PFSK-1 (cell line): ENCODE results near the gene BLOC1S4.

ENCODE experiments used
- POLR2AphosphoS5 ChIP-seq: IDR thresholded peaks from 2 replicates; pipeline ENCODE4 v1.6.1; 2012; ENCODE audit warnings: low read depth, mild to moderate bottlenecking, control low read depth, low read length, moderate library complexity
- SIN3A ChIP-seq: IDR thresholded peaks from 2 replicates; pipeline ENCODE4 v1.6.1; 2012; ENCODE audit warnings: mild to moderate bottlenecking, low read length, moderate library complexity, borderline replicate concordance; ENCODE audit not compliant: insufficient read depth
- TAF1 ChIP-seq: IDR thresholded peaks from 2 replicates; pipeline ENCODE4 v1.6.1; 2012; ENCODE audit warnings: low read length, control low read depth, borderline replicate concordance; ENCODE audit not compliant: insufficient read depth
- TF ChIP-seq, protein P1 (sequence below), 2 experiments: IDR thresholded peaks; 2 replicates each; pipeline versions ENCODE4 v1.6.1 to v1.8.0; 2011 to 2012; ENCODE audit warnings: low read depth in 2 of 2, low read length in 2 of 2, control low read depth in 1 of 2, inconsistent platforms in 1 of 2, mild to moderate bottlenecking in 1 of 2, moderate library complexity in 1 of 2; ENCODE audit not compliant: insufficient read depth in 1 of 2

DNA sequence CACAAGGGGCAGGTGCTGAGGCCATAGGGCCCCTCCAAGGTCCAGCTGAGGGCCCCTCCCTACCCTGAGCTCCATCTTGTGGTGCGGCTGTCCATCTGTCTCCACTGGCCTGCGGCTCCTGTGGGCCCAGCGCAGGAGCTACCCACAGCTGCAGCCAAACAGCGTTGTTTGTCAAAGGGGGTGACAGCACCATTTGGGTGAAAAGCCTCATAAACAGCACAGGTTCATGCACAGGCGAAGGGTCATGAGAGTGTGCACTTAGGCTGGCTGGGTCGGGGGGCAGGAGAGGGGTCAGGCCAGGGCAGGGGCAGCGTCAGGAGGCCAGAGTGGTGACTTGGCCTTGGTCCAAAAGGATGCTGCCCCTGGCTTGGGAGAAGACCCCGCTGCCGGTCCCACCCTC is 32.3 kb downstream of the BLOC1S4 start:
- TF ChIP-seq TAF1 (no peak), POLR2AphosphoS5 (no peak), SIN3A (no peak)
- TF ChIP-seq, protein P1, sequence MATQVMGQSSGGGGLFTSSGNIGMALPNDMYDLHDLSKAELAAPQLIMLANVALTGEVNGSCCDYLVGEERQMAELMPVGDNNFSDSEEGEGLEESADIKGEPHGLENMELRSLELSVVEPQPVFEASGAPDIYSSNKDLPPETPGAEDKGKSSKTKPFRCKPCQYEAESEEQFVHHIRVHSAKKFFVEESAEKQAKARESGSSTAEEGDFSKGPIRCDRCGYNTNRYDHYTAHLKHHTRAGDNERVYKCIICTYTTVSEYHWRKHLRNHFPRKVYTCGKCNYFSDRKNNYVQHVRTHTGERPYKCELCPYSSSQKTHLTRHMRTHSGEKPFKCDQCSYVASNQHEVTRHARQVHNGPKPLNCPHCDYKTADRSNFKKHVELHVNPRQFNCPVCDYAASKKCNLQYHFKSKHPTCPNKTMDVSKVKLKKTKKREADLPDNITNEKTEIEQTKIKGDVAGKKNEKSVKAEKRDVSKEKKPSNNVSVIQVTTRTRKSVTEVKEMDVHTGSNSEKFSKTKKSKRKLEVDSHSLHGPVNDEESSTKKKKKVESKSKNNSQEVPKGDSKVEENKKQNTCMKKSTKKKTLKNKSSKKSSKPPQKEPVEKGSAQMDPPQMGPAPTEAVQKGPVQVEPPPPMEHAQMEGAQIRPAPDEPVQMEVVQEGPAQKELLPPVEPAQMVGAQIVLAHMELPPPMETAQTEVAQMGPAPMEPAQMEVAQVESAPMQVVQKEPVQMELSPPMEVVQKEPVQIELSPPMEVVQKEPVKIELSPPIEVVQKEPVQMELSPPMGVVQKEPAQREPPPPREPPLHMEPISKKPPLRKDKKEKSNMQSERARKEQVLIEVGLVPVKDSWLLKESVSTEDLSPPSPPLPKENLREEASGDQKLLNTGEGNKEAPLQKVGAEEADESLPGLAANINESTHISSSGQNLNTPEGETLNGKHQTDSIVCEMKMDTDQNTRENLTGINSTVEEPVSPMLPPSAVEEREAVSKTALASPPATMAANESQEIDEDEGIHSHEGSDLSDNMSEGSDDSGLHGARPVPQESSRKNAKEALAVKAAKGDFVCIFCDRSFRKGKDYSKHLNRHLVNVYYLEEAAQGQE (IDR thresholded peaks at IDR 0.05; ENCODE audit: insufficient read depth in 1 of 2, low read depth in 2 of 2, low read length in 2 of 2): no peak
